ENCODE measurements around the gene TXNL4A.

- TF ChIP-seq, protein P1, sequence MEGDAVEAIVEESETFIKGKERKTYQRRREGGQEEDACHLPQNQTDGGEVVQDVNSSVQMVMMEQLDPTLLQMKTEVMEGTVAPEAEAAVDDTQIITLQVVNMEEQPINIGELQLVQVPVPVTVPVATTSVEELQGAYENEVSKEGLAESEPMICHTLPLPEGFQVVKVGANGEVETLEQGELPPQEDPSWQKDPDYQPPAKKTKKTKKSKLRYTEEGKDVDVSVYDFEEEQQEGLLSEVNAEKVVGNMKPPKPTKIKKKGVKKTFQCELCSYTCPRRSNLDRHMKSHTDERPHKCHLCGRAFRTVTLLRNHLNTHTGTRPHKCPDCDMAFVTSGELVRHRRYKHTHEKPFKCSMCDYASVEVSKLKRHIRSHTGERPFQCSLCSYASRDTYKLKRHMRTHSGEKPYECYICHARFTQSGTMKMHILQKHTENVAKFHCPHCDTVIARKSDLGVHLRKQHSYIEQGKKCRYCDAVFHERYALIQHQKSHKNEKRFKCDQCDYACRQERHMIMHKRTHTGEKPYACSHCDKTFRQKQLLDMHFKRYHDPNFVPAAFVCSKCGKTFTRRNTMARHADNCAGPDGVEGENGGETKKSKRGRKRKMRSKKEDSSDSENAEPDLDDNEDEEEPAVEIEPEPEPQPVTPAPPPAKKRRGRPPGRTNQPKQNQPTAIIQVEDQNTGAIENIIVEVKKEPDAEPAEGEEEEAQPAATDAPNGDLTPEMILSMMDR (IDR thresholded peaks at IDR 0.05) = no peak
- TF ChIP-seq EZH2 (IDR thresholded peaks at IDR 0.05; ENCODE audit: borderline replicate concordance, insufficient read depth, low read depth, low read length, poor library complexity, severe bottlenecking) = no peak
These were observed 46.2 kb downstream of the TXNL4A start for GRCh38 chr18:79942211-79942610.

All from B cell (primary cell).